ENCODE measurements around the gene KIF2A. TPM values are rescaled to one million over a fixed set of nuclear protein-coding genes. Genes with fewer than 3 reads are reported as not detected.
A peak's percentile ranks its signal among the peaks of the same experiment; 100 is the strongest.

The KIF2A gene
- total and polyA plus RNA-seq, 2 of the 8 experiments (the other 6 are each of a cell fraction or from before 2014, with no cell fraction given), result 18.4 to 97.1 TPM

DNA sequence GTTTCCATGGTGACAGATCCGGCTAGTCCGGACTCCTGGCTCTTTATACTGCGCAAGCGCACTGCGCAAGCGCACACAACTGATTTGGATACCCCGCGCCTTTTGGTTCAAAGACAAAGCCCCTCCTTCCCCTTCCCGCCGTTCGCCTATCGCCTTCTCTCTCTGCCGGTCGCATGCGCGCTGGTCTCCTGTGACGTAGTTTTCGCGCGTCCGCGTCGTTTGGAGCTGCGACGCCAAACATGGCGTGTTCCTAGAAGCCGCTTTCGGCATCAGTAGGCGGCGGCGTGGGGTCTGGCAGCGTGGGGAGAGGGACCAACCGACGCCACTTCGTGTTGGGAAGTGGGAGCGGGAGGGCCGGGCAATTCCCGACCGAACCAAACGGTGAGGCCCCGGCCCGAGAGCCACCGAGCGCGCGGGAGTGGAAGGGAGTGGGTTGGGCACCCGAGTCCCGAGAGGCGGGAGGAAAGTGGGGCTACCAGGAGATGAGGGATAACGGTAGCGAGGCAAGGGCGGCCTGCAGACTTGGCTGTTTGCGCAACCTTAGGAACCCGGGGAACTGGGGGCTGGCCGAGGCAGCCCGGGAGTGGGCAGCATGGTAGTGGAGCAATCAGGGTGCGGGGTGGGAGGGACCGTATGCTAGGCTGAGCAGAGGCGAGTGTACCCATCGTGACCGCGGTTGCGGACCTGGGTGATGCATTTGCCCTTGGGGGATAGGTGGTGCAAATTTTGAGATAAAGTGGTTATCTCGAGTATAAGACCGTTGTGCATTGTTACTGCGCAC, 106.7 kb downstream of the KIF2A start, which contains the start of gene IPO11 (continued):
- TF ChIP-seq CTBP2 (IDR thresholded peaks at IDR 0.05; ENCODE audit: borderline replicate concordance, insufficient read depth, insufficient read length, low read length), result no peak
- TF ChIP-seq SAP30 (IDR thresholded peaks at IDR 0.05; ENCODE audit: insufficient read depth, insufficient replicate concordance, low read length), result no peak
- TF ChIP-seq HDAC2 (IDR thresholded peaks at IDR 0.05; ENCODE audit: borderline replicate concordance in 1 of 2, low read depth in 2 of 2, low read length in 2 of 2), result peak in 1 of 2 experiments; percentile 77; a peak in 1 of 4 replicates
- TF ChIP-seq SP4 (IDR thresholded peaks at IDR 0.05; ENCODE audit: low read length), result no peak
- peak; percentile 97 for TF ChIP-seq PHF8 (conservative IDR thresholded peaks at IDR 0.05; ENCODE audit: low read depth, low read length)
- no peak for TF ChIP-seq SP2 (IDR thresholded peaks at IDR 0.05; ENCODE audit: low read length)
- TF ChIP-seq JUND (IDR thresholded peaks at IDR 0.05; ENCODE audit: low read length), result no peak
- no peak for TF ChIP-seq NANOG (IDR thresholded peaks at IDR 0.05; ENCODE audit: insufficient read depth, low read depth, low read length, poor library complexity, severe bottlenecking)
- TF ChIP-seq, protein P1, sequence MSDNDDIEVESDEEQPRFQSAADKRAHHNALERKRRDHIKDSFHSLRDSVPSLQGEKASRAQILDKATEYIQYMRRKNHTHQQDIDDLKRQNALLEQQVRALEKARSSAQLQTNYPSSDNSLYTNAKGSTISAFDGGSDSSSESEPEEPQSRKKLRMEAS (IDR thresholded peaks at IDR 0.05), result peak; percentile 79
- no peak for TF ChIP-seq CBX5 (IDR thresholded peaks at IDR 0.05; ENCODE audit: low read depth, low read length)
- no peak for TF ChIP-seq RFX5 (IDR thresholded peaks at IDR 0.05; ENCODE audit: borderline replicate concordance, low read depth, low read length)
- TF ChIP-seq CEBPB (IDR thresholded peaks at IDR 0.05; ENCODE audit: low read depth, low read length), result peak; percentile 49
- no peak for TF ChIP-seq RNF2 (IDR thresholded peaks at IDR 0.05; ENCODE audit: borderline replicate concordance, low read depth, low read length, missing control alignments, poor library complexity, severe bottlenecking)

All from H1 (cell line).